GM18517 (cell line): ENCODE measurements around the gene NCKAP5L.

Experiments
- ATAC-seq: cut with Tn5 transposase; IDR thresholded peaks from one replicate; pipeline ENCODE4 v1.9.1; 2021; ENCODE audit warnings: mild to moderate bottlenecking, moderate library complexity; ENCODE audit not compliant: unreplicated experiment

NCKAP5L gene

DNA sequence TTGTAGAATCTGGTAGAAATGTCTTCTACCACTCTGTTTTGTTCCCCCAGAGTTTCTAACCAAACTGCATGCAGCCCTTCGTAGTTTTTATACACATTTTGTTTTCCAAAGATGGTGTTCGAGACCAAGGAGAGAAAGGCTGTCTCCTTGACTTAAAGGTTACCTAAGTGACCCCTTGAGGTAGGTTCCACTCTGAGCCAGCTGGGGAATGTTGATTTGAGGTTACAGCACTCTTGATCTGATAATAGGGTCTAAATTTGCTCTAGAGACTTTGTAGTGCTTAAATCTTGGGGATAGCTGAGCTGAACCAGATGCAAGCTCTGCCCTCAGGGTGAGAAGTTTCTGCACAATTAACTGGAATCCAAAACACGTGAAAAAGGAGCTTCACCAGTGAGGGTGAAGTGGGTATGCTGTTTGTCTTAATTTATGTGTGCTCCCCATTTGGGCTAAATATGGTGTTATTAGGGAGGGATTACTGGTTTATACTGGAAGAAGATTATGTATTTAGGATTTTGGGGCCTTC is 83.8 kb downstream of the NCKAP5L start:
- ATAC-seq, result no peak

DNA sequence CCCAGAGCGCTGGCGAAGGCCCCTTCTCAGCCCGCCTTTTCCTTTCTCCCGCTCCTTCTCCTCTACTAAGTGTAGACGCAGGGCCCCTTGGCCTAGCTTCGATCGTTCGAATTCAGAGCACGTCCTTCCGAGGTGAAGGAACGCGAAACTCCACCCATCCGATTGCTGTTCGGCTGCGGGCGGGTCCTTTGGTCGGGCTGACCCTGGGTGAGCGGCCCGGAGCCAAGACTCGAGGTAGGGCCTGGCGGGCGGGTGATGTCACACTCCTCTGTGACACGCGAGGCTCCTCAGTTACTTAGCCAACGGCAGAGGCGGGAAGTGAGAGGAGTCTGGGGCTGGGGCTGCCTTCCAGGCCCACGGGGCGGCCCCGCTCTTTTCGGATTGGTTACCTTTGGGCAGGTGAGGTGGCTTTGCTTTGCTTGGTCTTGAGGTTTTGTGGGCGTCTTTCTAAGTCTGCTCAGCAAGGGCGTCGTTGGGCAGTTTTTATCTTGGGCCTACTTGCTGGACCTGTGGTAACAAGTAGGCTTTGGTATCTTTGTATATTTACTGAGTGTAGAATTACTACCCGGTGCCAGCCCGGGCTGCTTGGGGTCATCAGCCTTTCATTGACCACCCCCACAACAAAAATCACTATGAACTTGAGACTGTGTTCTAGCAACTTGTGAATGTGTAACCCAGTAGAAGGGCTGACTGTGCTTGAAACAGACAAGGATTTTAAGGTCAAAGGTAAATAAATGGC is 86.2 kb downstream of the NCKAP5L start:
- ATAC-seq, result peak; percentile 47
